Neural progenitor cell (in vitro differentiated cells): ENCODE results near the gene WDR35. TPM values are rescaled to one million over a fixed set of nuclear protein-coding genes. Genes with fewer than 3 reads are reported as not detected.
A peak's percentile ranks its signal among the peaks of the same experiment; 100 is the strongest.

Source experiments
- DNase-seq: peaks from one replicate; pipeline ENCODE4 v3.0.0-alpha.2; 2016; ENCODE audit warnings: low spot score
- H2AFZ ChIP-seq: fragments of 200-600 bp; sonication (generic); replicated peaks from 2 replicates; pipeline ENCODE4 v1.6.1; 2016; ENCODE audit warnings: antibody characterized with exemption
- H3F3A ChIP-seq: fragments of 200-600 bp; sonication (generic); 2 replicates; pipeline ENCODE4 v1.6.1; 2016; ENCODE audit warnings: antibody characterized with exemption, low read depth
- H3K27ac ChIP-seq: fragments of 200-600 bp; sonication (generic); 2 replicates; pipeline ENCODE4 v1.5.1; 2016; ENCODE audit warnings: mild to moderate bottlenecking
- H3K27me3 ChIP-seq: fragments of 200-600 bp; sonication (generic); 2 replicates; pipeline ENCODE4 v1.6.1; 2016; ENCODE audit warnings: mild to moderate bottlenecking, moderate library complexity
- H3K36me3 ChIP-seq: fragments of 200-600 bp; sonication (generic); 2 replicates; pipeline ENCODE4 v1.5.1; 2016
- H3K4me1 ChIP-seq: fragments of 200-600 bp; sonication (generic); 2 replicates; pipeline ENCODE4 v1.6.1; 2016; ENCODE audit warnings: mixed run types
- H3K4me2 ChIP-seq: fragments of 200-600 bp; sonication (generic); 2 replicates; pipeline ENCODE4 v1.6.1; 2016
- H3K4me3 ChIP-seq: fragments of 200-600 bp; sonication (generic); 2 replicates; pipeline ENCODE4 v1.5.1; 2016
- H3K79me2 ChIP-seq: fragments of 200-600 bp; sonication (generic); 2 replicates; pipeline ENCODE4 v1.6.1; 2016; ENCODE audit warnings: low read depth
- H3K9ac ChIP-seq: fragments of 200-600 bp; sonication (generic); 2 replicates; pipeline ENCODE4 v1.6.1; 2016
- H3K9me3 ChIP-seq: fragments of 200-600 bp; sonication (generic); 2 replicates; pipeline ENCODE4 v1.5.1; 2016; ENCODE audit warnings: low read depth
- H4K20me1 ChIP-seq: fragments of 200-600 bp; sonication (generic); 2 replicates; pipeline ENCODE4 v1.6.1; 2016; ENCODE audit warnings: low read depth
- H3K27ac Mint-ChIP-seq: 3 replicates; pipeline ENCODE4 v1.8.0; 2021; ENCODE audit warnings: mixed read lengths
- H3K27me3 Mint-ChIP-seq: 2 replicates; pipeline ENCODE4 v1.8.0; 2022; ENCODE audit warnings: low read depth, mild to moderate bottlenecking, inconsistent platforms, moderate library complexity, mixed read lengths; ENCODE audit not compliant: insufficient read depth
- H3K36me3 Mint-ChIP-seq: 3 replicates; pipeline ENCODE4 v1.8.0; 2021; ENCODE audit warnings: mixed read lengths
- H3K4me1 Mint-ChIP-seq: 3 replicates; pipeline ENCODE4 v1.8.0; 2021; ENCODE audit warnings: mixed read lengths
- H3K4me3 Mint-ChIP-seq: 3 replicates; pipeline ENCODE4 v1.8.0; 2021; ENCODE audit warnings: mild to moderate bottlenecking, moderate library complexity, mixed read lengths
- H3K9me3 Mint-ChIP-seq: 3 replicates; pipeline ENCODE4 v1.8.0; 2020; ENCODE audit warnings: mixed read lengths
- CTCF ChIP-seq: fragments of 200-600 bp; sonication (generic); IDR thresholded peaks from 2 replicates; pipeline ENCODE4 v1.5.1; 2017; ENCODE audit warnings: antibody characterized with exemption, mild to moderate bottlenecking
- EZH2 ChIP-seq: fragments of 200-600 bp; sonication (generic); IDR thresholded peaks from 2 replicates; pipeline ENCODE4 v1.6.1; 2017; ENCODE audit warnings: antibody characterized with exemption, mild to moderate bottlenecking, moderate library complexity
- EZH2phosphoT487 ChIP-seq: fragments of 200-600 bp; sonication (generic); IDR thresholded peaks from 2 replicates; pipeline ENCODE4 v1.6.1; 2017; ENCODE audit warnings: antibody characterized with exemption
- total RNA-seq: library from RNA; depleted of rRNA; stranded (reverse); fragments of >200 nt; gene quantifications from 2 replicates; pipeline ENCODE4 v1.2.3, GENCODE V29; 2015; ENCODE audit warnings: low replicate concordance

WDR35 gene
- total RNA-seq, 1 donor from 2014 or later = 31.6 TPM

- H3K27ac Mint-ChIP-seq = no peak overlapping the region
- H3K4me1 ChIP-seq = no peaks in the 10 kb centered on the region
- no peak overlapping the region for H3K27ac ChIP-seq
- H3K36me3 ChIP-seq = no peaks in the 10 kb centered on the region
- H4K20me1 ChIP-seq = no peaks in the 10 kb centered on the region
- H3K27me3 ChIP-seq = peaks cover 29% of the 10 kb centered on the region
- no peaks in the 10 kb centered on the region for H3K79me2 ChIP-seq
- H3K4me3 Mint-ChIP-seq = no peak overlapping the region
- no peaks in the 10 kb centered on the region for H3K9me3 ChIP-seq
- no peak for DNase-seq
- H3K9me3 Mint-ChIP-seq = no peaks in the 10 kb centered on the region
- H3K27me3 Mint-ChIP-seq = peaks cover 16% of the 10 kb centered on the region
- H3K4me3 ChIP-seq = no peak overlapping the region
- H2AFZ ChIP-seq = no peak overlapping the region
- H3K4me2 ChIP-seq = no peak overlapping the region
- TF ChIP-seq EZH2 (no peak), CTCF (no peak), EZH2phosphoT487 (no peak)
- peaks cover 3% of the 10 kb centered on the region for H3K4me1 Mint-ChIP-seq
- no peak overlapping the region for H3K9ac ChIP-seq
- H3K36me3 Mint-ChIP-seq = no peaks in the 10 kb centered on the region
- no peaks in the 10 kb centered on the region for H3F3A ChIP-seq
These were observed 119.1 kb downstream of the WDR35 start for GRCh38 chr2:19870792-19871191.

GRCh38 chr2:19868701-19869580 is 121.0 kb downstream of the WDR35 start:
- Histone ChIP-seq H3F3A (peaks cover 3% of the 10 kb centered on the region), H3K27me3 (peaks cover 40% of the 10 kb centered on the region), H3K4me1 (no peaks in the 10 kb centered on the region), H2AFZ (peak overlapping the region; percentile 100), H3K4me2 (peak overlapping the region; percentile 86), H3K27ac (no peak overlapping the region), H3K4me3 (peak overlapping the region; percentile 51), H3K36me3 (no peaks in the 10 kb centered on the region), H4K20me1 (no peaks in the 10 kb centered on the region), H3K9ac (no peak overlapping the region), H3K9me3 (no peaks in the 10 kb centered on the region), H3K79me2 (no peaks in the 10 kb centered on the region)
- no peak for TF ChIP-seq EZH2
- peak; percentile 62 for DNase-seq
- Mint-ChIP-seq H3K27ac (no peak overlapping the region), H3K4me1 (peaks cover 3% of the 10 kb centered on the region), H3K36me3 (no peaks in the 10 kb centered on the region), H3K9me3 (no peaks in the 10 kb centered on the region), H3K4me3 (peak overlapping the region; percentile 80), H3K27me3 (peaks cover 18% of the 10 kb centered on the region)

GRCh38 chr2:19868224-19868623 is 121.7 kb downstream of the WDR35 start:
- Histone ChIP-seq H3K9me3 (no peaks in the 10 kb centered on the region), H3K4me2 (peak overlapping the region; percentile 86), H3K9ac (no peak overlapping the region), H3K36me3 (no peaks in the 10 kb centered on the region), H3K79me2 (no peaks in the 10 kb centered on the region), H3F3A (peaks cover 3% of the 10 kb centered on the region), H3K4me3 (peak overlapping the region; percentile 51), H3K27me3 (peaks cover 40% of the 10 kb centered on the region), H3K27ac (no peak overlapping the region), H2AFZ (peak overlapping the region; percentile 100), H3K4me1 (no peaks in the 10 kb centered on the region), H4K20me1 (no peaks in the 10 kb centered on the region)
- Mint-ChIP-seq H3K4me1 (peaks cover 3% of the 10 kb centered on the region), H3K9me3 (no peaks in the 10 kb centered on the region), H3K36me3 (no peaks in the 10 kb centered on the region), H3K27me3 (peaks cover 20% of the 10 kb centered on the region), H3K27ac (no peak overlapping the region), H3K4me3 (peak overlapping the region; percentile 7)
- DNase-seq = no peak
- TF ChIP-seq EZH2 (no peak), EZH2phosphoT487 (no peak), CTCF (no peak)

GRCh38 chr2:19866771-19867170 is 123.1 kb downstream of the WDR35 start:
- no peaks in the 10 kb centered on the region for H4K20me1 ChIP-seq
- H3K9me3 ChIP-seq = no peaks in the 10 kb centered on the region
- H3K27me3 Mint-ChIP-seq = peaks cover 21% of the 10 kb centered on the region
- H2AFZ ChIP-seq = no peak overlapping the region
- TF ChIP-seq EZH2phosphoT487 = no peak
- no peak for TF ChIP-seq EZH2
- no peak for TF ChIP-seq CTCF
- H3K4me3 ChIP-seq = no peak overlapping the region
- H3K79me2 ChIP-seq = no peaks in the 10 kb centered on the region
- no peak overlapping the region for H3K4me3 Mint-ChIP-seq
- peaks cover 3% of the 10 kb centered on the region for H3F3A ChIP-seq
- H3K4me1 Mint-ChIP-seq = peaks cover 6% of the 10 kb centered on the region
- no peaks in the 10 kb centered on the region for H3K36me3 Mint-ChIP-seq
- no peaks in the 10 kb centered on the region for H3K36me3 ChIP-seq
- DNase-seq = no peak
- H3K27ac ChIP-seq = no peak overlapping the region
- no peak overlapping the region for H3K27ac Mint-ChIP-seq
- H3K4me1 ChIP-seq = no peaks in the 10 kb centered on the region
- no peak overlapping the region for H3K4me2 ChIP-seq
- peaks cover 2% of the 10 kb centered on the region for H3K9me3 Mint-ChIP-seq
- H3K9ac ChIP-seq = no peak overlapping the region
- H3K27me3 ChIP-seq = peaks cover 40% of the 10 kb centered on the region
